Psoas muscle (tissue), 8 donors: ENCODE data around the gene ISX. TPM values are rescaled to one million over a fixed set of nuclear protein-coding genes. Genes with fewer than 3 reads are reported as not detected.

Experiments used
- ATAC-seq, 4 donors: fragments of 200-7000 bp; cut with Tn5 transposase; one replicate each; pipeline ENCODE4 v1.9.1; 2020; ENCODE audit warnings: moderate library complexity in 3 of 4, mild to moderate bottlenecking in 2 of 4
- DNase-seq, 2 donors: peaks; one replicate each; pipeline ENCODE4 v3.0.0-alpha.2; 2020
- H3K27ac ChIP-seq: fragments of 200-600 bp; one replicate; pipeline ENCODE4 v1.8.0; 2022
- H3K27me3 ChIP-seq, 3 donors: fragments of 200-600 bp in 1 of 3; one replicate each; pipeline versions ENCODE4 v1.6.1 to v1.8.0; 2013 to 2022; ENCODE audit warnings: low read length in 2 of 3, mild to moderate bottlenecking in 2 of 3, moderate library complexity in 1 of 3; ENCODE audit not compliant: insufficient read depth in 3 of 3
- H3K36me3 ChIP-seq, 2 donors: fragments of 200-600 bp in 1 of 2; one replicate each; pipeline versions ENCODE4 v1.6.1 to v1.8.0; 2013 to 2022; ENCODE audit warnings: low read depth in 1 of 2, mild to moderate bottlenecking in 1 of 2, moderate library complexity in 1 of 2; ENCODE audit not compliant: insufficient read depth in 1 of 2
- H3K4me1 ChIP-seq: fragments of 200-600 bp; one replicate; pipeline ENCODE4 v1.8.0; 2022
- H3K4me3 ChIP-seq: fragments of 200-600 bp; one replicate; pipeline ENCODE4 v1.8.0; 2022; ENCODE audit warnings: mild to moderate bottlenecking
- H3K9me3 ChIP-seq: fragments of 200-600 bp; one replicate; pipeline ENCODE4 v1.8.0; 2022
- CTCF ChIP-seq: fragments of 200-600 bp; IDR thresholded peaks from one replicate; pipeline ENCODE4 v1.8.0; 2022; ENCODE audit warnings: antibody characterized with exemption
- WGBS, 3 donors: extraction: QIAGEN DNeasy Blood & Tissue Kit; methylation state at CpG; one replicate each; pipeline versions ENCODE4 v1.1.6 to v1.1.7; 2013; 5-methylcytosine and 5-hydroxymethylcytosine counted together
- intact Hi-C, 2 donors: fragments of 100-400 bp; cut with DNase I; formaldehyde crosslinking; loops; one replicate each; pipeline versions ENCODE4 v1.11.0 to v1.14.2; 2022
- polyA plus RNA-seq, 3 donors: library from polyadenylated mRNA; stranded (reverse); fragments of 200-250 nt; gene quantifications; one replicate each; pipeline ENCODE4 v1.2.3, GENCODE V29; 2013
- total RNA-seq, 4 donors: library from RNA; stranded (reverse); fragmentation: NEBNext Ultra II Directional in 2 of 4; extraction: Animal tissue kit (Norgen Biotek cat#: 25700) in 2 of 4; gene quantifications; one replicate each; pipeline versions ENCODE4 v1.2.1 to v1.2.4, GENCODE V29; 2021 to 2023
- donor health status: healthy with polysubstance abuse.
- donor health status: DM: no; HTN: no; CAD: no; lungs with moderate emphysema.
- donor health status: Bipolar disorder and iron deficiency.
- donor health status: healthy.
- donor health status: DM: yes; HTN: yes; CAD: no.
- donor health status: DM: no; HTN: no; CAD: no.
- donor health status: DM: no; HTN: no; CAD: no.
- donor health status: DM: yes; HTN: yes; CAD: no.

ISX gene
- total and polyA plus RNA-seq, 7 donors: 0.01 TPM; not detected in 6

DNA sequence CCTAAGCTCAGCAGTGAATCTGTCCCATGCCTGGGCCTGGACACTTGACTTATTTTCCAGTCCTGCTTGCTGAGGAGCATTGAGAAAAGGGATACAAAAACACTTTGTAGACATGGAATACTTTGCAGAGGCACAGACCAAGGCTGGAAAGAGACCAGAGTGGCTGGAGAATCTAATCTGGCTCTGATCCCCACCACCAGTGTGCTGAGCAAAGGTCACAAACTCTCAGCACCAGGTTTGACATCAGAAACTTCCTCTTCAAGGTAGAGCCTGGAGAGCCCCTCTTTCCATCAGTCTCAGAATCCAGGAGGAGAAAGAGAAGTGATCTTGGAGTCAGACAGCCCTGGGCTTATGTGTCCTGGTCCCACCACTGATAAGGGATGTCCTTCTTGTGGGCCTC lies 53.5 kb downstream of the ISX start:
- no peak overlapping the region for H3K4me3 ChIP-seq
- H3K36me3 ChIP-seq: no peaks in the 10 kb centered on the region
- DNase-seq (no peak), ATAC-seq (no peak)
- intact Hi-C loops: no loop called here
- no peaks in the 10 kb centered on the region for H3K9me3 ChIP-seq
- H3K27me3 ChIP-seq: peaks cover 0 to 10% (median 7%) of the 10 kb centered on the region in 3 donors
- H3K27ac ChIP-seq: no peak overlapping the region
- no peak for TF ChIP-seq CTCF
- H3K4me1 ChIP-seq: no peaks in the 10 kb centered on the region

GRCh38 chr22:35124691-35125219 lies 58.8 kb downstream of the ISX start:
- Histone ChIP-seq H3K4me3 (no peak overlapping the region), H3K9me3 (no peaks in the 10 kb centered on the region), H3K36me3 (no peaks in the 10 kb centered on the region), H3K27me3 (peaks cover 3 to 27% (median 6%) of the 10 kb centered on the region in 3 donors), H3K4me1 (no peaks in the 10 kb centered on the region), H3K27ac (no peak overlapping the region)
- 51 to 61% (median 56%) methylated on average over 3 of the region's 3 CpGs for WGBS, 3 donors
- DNase-seq (no peak), ATAC-seq (no peak)
- intact Hi-C loops: no loop called here
- TF ChIP-seq CTCF: no peak

DNA sequence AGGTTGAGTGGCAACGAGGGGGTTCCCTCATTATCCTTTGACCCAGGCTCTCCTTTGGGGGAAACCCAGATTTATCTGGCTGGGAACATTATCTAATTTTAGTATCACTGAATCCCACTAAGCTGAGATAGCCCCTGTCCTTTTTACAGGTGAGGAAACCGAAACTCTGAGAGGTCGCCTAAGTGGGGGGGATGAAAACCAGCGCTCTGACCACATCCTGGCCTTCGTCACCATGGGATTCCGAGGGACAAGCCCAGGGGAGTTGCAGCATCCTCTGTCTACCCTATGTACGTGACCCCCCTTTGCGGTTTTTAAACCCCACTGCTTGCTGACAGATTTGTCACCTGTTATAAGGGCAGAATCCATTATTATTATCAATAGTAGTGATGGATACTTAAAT lies 61.0 kb downstream of the ISX start:
- intact Hi-C loops: no loop called here
- no peak overlapping the region for H3K27ac ChIP-seq
- ATAC-seq (no peak), DNase-seq (no peak)
- H3K4me3 ChIP-seq: no peak overlapping the region
- 67 to 71% (median 71%) methylated on average over 8 of the region's 8 CpGs for WGBS, 3 donors
- no peak for TF ChIP-seq CTCF
- peaks cover 6 to 37% (median 11%) of the 10 kb centered on the region in 3 donors for H3K27me3 ChIP-seq
- H3K9me3 ChIP-seq: no peaks in the 10 kb centered on the region
- no peaks in the 10 kb centered on the region for H3K4me1 ChIP-seq
- no peaks in the 10 kb centered on the region for H3K36me3 ChIP-seq

DNA sequence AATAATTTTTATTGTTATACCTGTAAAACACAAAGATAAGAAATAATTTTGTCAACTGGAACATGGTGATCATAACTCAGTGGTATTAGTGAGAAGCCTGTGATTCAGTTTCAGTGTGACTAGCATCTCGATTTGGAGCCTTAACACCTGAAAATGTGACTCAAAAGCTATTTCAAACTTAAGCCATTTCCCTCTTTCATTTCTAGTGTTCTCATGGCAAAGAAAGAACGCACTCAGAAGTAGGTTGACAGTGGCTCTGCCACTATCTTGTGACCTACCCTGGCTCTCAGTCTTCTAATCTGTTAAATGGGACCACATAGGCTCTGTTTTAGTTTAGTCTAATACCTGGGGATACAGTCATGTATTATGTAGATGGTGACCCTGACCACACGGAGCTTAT lies 62.7 kb downstream of the ISX start:
- Histone ChIP-seq H3K27ac (no peak overlapping the region), H3K27me3 (peaks cover 6 to 41% (median 11%) of the 10 kb centered on the region in 3 donors), H3K4me1 (no peaks in the 10 kb centered on the region), H3K9me3 (no peaks in the 10 kb centered on the region), H3K36me3 (no peaks in the 10 kb centered on the region), H3K4me3 (no peak overlapping the region)
- intact Hi-C loops: no loop called here
- DNase-seq (no peak), ATAC-seq (no peak)
- TF ChIP-seq CTCF: no peak
- WGBS, 3 donors: 75 to 78% (median 76%) methylated on average over 3 of the region's 3 CpGs

DNA sequence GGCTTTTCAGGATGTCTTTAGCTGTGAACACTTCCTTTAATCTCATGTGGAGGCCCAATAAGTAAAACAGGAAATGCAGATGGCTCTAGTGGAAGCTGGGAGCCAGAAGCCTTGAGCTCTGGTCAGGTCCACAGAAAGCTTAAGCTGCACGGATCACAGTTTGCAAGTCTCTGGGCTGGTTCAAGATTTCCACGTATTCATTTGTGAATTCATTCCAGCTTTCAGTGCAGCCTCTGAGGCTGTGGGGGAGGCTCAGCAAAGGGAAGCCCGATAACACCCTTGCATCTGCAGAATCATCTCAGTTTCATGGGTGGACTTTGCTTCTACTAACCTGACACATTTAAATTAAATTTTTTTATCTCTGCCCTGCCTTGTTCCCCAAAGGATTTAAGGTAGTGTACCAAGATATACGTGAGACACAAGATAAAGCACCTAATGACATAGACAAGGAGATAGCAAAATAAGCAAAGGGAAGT lies 65.6 kb downstream of the ISX start:
- DNase-seq: no peak
- Histone ChIP-seq H3K9me3 (no peaks in the 10 kb centered on the region), H3K4me1 (no peaks in the 10 kb centered on the region), H3K36me3 (no peaks in the 10 kb centered on the region), H3K27ac (no peak overlapping the region), H3K4me3 (no peak overlapping the region), H3K27me3 (peaks cover 2 to 32% (median 11%) of the 10 kb centered on the region in 3 donors)
- ATAC-seq: no peak
- 36 to 38% (median 36%) methylated on average over 4 of the region's 4 CpGs for WGBS, 3 donors
- intact Hi-C loops: no loop called here
- no peak for TF ChIP-seq CTCF
